Measurements from ENCODE around the gene FLRT2. TPM values are rescaled to one million over a fixed set of nuclear protein-coding genes. Genes with fewer than 3 reads are reported as not detected.
A peak's percentile ranks its signal among the peaks of the same experiment; 100 is the strongest.

Gene FLRT2
- total RNA-seq, 4 donors from 2014 or later: 2.2 to 7.1 (median 5.4) TPM

- H3K27me3 ChIP-seq: no peaks in the 10 kb centered on the region
- peak overlapping the region in 1 of 4 donors; percentile 4 for H3K4me3 ChIP-seq
- peaks cover 60 to 72% of the 10 kb centered on the region in 2 donors for H3K4me1 ChIP-seq
- H3K9me3 ChIP-seq: no peaks in the 10 kb centered on the region
- no peaks in the 10 kb centered on the region for H3K36me3 ChIP-seq
- peak overlapping the region; percentile 77 to 86 (median 82) for H3K27ac ChIP-seq
- in situ Hi-C loops (cut with MboI; ENCODE audit: low sequenced_read_pairs in 4 of 4) (no loop called here), intact Hi-C loops (cut with DNase I; ENCODE audit: low total_unique reads) (no loop called here)
- DNase-seq (no peak), ATAC-seq (no peak)
- no peak for TF ChIP-seq CTCF (IDR thresholded peaks at IDR 0.05 in 4 of 5, conservative IDR thresholded peaks at IDR 0.05 in 1 of 5)
- TF ChIP-seq POLR2A (IDR thresholded peaks at IDR 0.05): no peak
These were observed 45.1 kb downstream of the FLRT2 start for GRCh38 chr14:85574853-85575616.

GRCh38 chr14:85575617-85575898, 45.6 kb downstream of the FLRT2 start:
- H3K36me3 ChIP-seq: no peaks in the 10 kb centered on the region
- DNase-seq (no peak), ATAC-seq (no peak)
- peak overlapping the region in 1 of 4 donors; percentile 4 for H3K4me3 ChIP-seq
- no peaks in the 10 kb centered on the region for H3K27me3 ChIP-seq
- TF ChIP-seq CTCF (IDR thresholded peaks at IDR 0.05 in 4 of 5, conservative IDR thresholded peaks at IDR 0.05 in 1 of 5): no peak
- H3K4me1 ChIP-seq: peaks cover 65 to 74% of the 10 kb centered on the region in 2 donors
- H3K9me3 ChIP-seq: no peaks in the 10 kb centered on the region
- H3K27ac ChIP-seq: peak overlapping the region; percentile 77 to 86 (median 82)
- intact Hi-C loops (cut with DNase I; ENCODE audit: low total_unique reads) (no loop called here), in situ Hi-C loops (cut with MboI; ENCODE audit: low sequenced_read_pairs in 4 of 4) (no loop called here)

GRCh38 chr14:85576218-85576617, 46.3 kb downstream of the FLRT2 start:
- peaks cover 68 to 80% of the 10 kb centered on the region in 2 donors for H3K4me1 ChIP-seq
- TF ChIP-seq CTCF (IDR thresholded peaks at IDR 0.05 in 4 of 5, conservative IDR thresholded peaks at IDR 0.05 in 1 of 5) (no peak), POLR2A (IDR thresholded peaks at IDR 0.05) (no peak)
- intact Hi-C loops (cut with DNase I; ENCODE audit: low total_unique reads): no loop called here
- H3K36me3 ChIP-seq: no peaks in the 10 kb centered on the region
- no peaks in the 10 kb centered on the region for H3K27me3 ChIP-seq
- no peaks in the 10 kb centered on the region for H3K9me3 ChIP-seq
- ATAC-seq (no peak), DNase-seq (no peak)
- peak overlapping the region; percentile 77 to 86 (median 82) for H3K27ac ChIP-seq
- in situ Hi-C loops (cut with MboI; ENCODE audit: low sequenced_read_pairs in 4 of 4): no loop called here
- H3K4me3 ChIP-seq: peak overlapping the region in 1 of 4 donors; percentile 26

- ATAC-seq (peak; percentile 59 to 64), DNase-seq (no peak)
- peak overlapping the region in 1 of 4 donors; percentile 26 for H3K4me3 ChIP-seq
- intact Hi-C loops (cut with DNase I; ENCODE audit: low total_unique reads): no loop called here
- no peaks in the 10 kb centered on the region for H3K36me3 ChIP-seq
- in situ Hi-C loops (cut with MboI; ENCODE audit: low sequenced_read_pairs in 4 of 4): no loop called here
- peak overlapping the region; percentile 77 to 86 (median 82) for H3K27ac ChIP-seq
- TF ChIP-seq CTCF (IDR thresholded peaks at IDR 0.05 in 4 of 5, conservative IDR thresholded peaks at IDR 0.05 in 1 of 5) (no peak), POLR2A (IDR thresholded peaks at IDR 0.05) (peak in 1 of 2 donors; percentile 30)
- no peaks in the 10 kb centered on the region for H3K27me3 ChIP-seq
- H3K9me3 ChIP-seq: no peaks in the 10 kb centered on the region
- peaks cover 61 to 79% of the 10 kb centered on the region in 2 donors for H3K4me1 ChIP-seq
These were observed 47.1 kb downstream of the FLRT2 start for GRCh38 chr14:85576848-85577542.
